Ascending aorta (tissue), 2 donors: ENCODE results near the gene INTS6L. TPM values are rescaled to one million over a fixed set of nuclear protein-coding genes. Genes with fewer than 3 reads are reported as not detected.

Experiments used
- DNase-seq, 2 donors: peaks; one replicate each; pipeline ENCODE4 v3.0.0-alpha.2; 2019; ENCODE audit warnings: low spot score in 2 of 2
- H3K27ac ChIP-seq, 2 donors: fragments of 200-600 bp; sonication (generic); one replicate each; pipeline ENCODE4 v1.5.1; 2016 to 2017; ENCODE audit warnings: mild to moderate bottlenecking in 1 of 2
- H3K27me3 ChIP-seq: fragments of 200-600 bp; sonication (generic); one replicate; pipeline ENCODE4 v1.5.1; 2017
- H3K36me3 ChIP-seq, 2 donors: fragments of 200-600 bp; sonication (generic); one replicate each; pipeline ENCODE4 v1.5.1; 2016
- H3K4me1 ChIP-seq, 2 donors: fragments of 200-600 bp; sonication (generic); one replicate each; pipeline ENCODE4 v1.5.1; 2016 to 2017; ENCODE audit warnings: mild to moderate bottlenecking in 1 of 2
- H3K4me3 ChIP-seq, 2 donors: fragments of 200-600 bp; sonication (generic); one replicate each; pipeline ENCODE4 v1.5.1; 2016 to 2017; ENCODE audit warnings: mild to moderate bottlenecking in 1 of 2
- H3K9me3 ChIP-seq, 2 donors: fragments of 200-600 bp; sonication (generic); one replicate each; pipeline ENCODE4 v1.5.1; 2016
- intact Hi-C: fragments of 100-400 bp; cut with DNase I; formaldehyde crosslinking; loops from one replicate; pipeline ENCODE4 v1.15.1; 2023
- total RNA-seq: library from RNA; depleted of rRNA; stranded (reverse); fragments of >200 nt; gene quantifications from one replicate; pipeline ENCODE4 v1.1.0, GENCODE V29; 2016
- TF ChIP-seq, protein P1 (sequence below), 3 experiments: fragments of 200-600 bp in 2 of 3; fragments of 450-650 bp in 1 of 3; sonication (generic) in 2 of 3; IDR thresholded peaks; one replicate each; pipeline ENCODE4 v1.5.1; 2016 to 2019; ENCODE audit warnings: antibody characterized with exemption in 3 of 3, mild to moderate bottlenecking in 1 of 3, moderate library complexity in 1 of 3

INTS6L gene, protein sequence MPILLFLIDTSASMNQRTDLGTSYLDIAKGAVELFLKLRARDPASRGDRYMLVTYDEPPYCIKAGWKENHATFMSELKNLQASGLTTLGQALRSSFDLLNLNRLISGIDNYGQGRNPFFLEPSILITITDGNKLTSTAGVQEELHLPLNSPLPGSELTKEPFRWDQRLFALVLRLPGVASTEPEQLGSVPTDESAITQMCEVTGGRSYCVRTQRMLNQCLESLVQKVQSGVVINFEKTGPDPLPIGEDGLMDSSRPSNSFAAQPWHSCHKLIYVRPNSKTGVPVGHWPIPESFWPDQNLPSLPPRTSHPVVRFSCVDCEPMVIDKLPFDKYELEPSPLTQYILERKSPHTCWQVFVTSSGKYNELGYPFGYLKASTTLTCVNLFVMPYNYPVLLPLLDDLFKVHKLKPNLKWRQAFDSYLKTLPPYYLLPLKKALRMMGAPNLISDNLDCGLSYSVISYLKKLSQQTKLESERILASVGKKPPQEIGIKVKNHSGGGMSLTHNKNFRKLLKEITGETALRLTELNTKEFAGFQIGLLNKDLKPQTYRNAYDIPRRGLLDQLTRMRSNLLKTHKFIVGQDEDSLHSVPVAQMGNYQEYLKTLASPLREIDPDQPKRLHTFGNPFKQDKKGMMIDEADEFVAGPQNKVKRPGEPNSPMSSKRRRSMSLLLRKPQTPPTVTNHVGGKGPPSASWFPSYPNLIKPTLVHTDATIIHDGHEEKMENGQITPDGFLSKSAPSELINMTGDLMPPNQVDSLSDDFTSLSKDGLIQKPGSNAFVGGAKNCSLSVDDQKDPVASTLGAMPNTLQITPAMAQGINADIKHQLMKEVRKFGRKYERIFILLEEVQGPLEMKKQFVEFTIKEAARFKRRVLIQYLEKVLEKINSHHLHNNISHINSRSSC
- 11.9 TPM for total RNA-seq

GRCh38 chrX:135520553-135521404 lies at the start of gene INTS6L:
Gene INTS6L, plus strand, starts transcription at chrX:135520660. Its CDS starts 333 bp downstream, at chrX:135520993.
- TF ChIP-seq, protein P1, sequence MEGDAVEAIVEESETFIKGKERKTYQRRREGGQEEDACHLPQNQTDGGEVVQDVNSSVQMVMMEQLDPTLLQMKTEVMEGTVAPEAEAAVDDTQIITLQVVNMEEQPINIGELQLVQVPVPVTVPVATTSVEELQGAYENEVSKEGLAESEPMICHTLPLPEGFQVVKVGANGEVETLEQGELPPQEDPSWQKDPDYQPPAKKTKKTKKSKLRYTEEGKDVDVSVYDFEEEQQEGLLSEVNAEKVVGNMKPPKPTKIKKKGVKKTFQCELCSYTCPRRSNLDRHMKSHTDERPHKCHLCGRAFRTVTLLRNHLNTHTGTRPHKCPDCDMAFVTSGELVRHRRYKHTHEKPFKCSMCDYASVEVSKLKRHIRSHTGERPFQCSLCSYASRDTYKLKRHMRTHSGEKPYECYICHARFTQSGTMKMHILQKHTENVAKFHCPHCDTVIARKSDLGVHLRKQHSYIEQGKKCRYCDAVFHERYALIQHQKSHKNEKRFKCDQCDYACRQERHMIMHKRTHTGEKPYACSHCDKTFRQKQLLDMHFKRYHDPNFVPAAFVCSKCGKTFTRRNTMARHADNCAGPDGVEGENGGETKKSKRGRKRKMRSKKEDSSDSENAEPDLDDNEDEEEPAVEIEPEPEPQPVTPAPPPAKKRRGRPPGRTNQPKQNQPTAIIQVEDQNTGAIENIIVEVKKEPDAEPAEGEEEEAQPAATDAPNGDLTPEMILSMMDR (IDR thresholded peaks at IDR 0.05) = no peak
- Histone ChIP-seq H3K27ac (peak within 1 kb of the TSS; percentile 94 to 97), H3K27me3 (no peaks in the 10 kb centered on the region), H3K9me3 (no peaks in the 10 kb centered on the region), H3K4me1 (no peaks in the 10 kb centered on the region), H3K4me3 (peak within 1 kb of the TSS; percentile 60 to 82), H3K36me3 (no peaks in the 10 kb centered on the region)
- DNase-seq = peak; percentile 59 to 92
- intact Hi-C loops = loop anchor here (1.0 to 5.0 kb wide), 2 partner anchors 453 to 468 kb away; partner anchors contain the start of genes MMGT1 and RTL8A

GRCh38 chrX:135476378-135476777 lies 44.1 kb upstream of the INTS6L start:
- H3K4me3 ChIP-seq = no peak overlapping the region
- TF ChIP-seq, protein P1 (IDR thresholded peaks at IDR 0.05) = no peak
- intact Hi-C loops = no loop called here

DNA sequence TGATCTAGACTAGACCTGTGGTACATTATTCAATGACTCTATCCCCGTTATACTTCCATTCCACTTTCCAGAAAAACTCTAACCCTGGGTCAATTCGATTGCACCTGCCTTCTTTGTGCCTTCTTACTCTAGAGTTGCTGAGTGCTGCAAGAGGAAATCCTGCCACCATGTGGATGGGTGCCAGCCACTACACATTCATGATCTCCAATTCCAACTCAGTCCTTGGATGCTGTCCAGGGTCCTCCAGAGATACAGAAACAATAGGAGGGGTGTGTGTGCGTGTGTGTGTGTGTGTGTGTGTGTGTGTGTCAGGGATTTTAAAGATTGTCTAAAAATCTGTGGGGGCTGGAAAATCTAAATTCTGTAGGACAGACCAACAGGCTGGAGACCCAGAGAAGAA lies 42.9 kb upstream of the INTS6L start:
- TF ChIP-seq, protein P1 (IDR thresholded peaks at IDR 0.05) = no peak
- intact Hi-C loops = no loop called here
- H3K27ac ChIP-seq = no peak overlapping the region
- no peak for DNase-seq
- H3K4me3 ChIP-seq = no peak overlapping the region
- H3K27me3 ChIP-seq = no peaks in the 10 kb centered on the region
- no peaks in the 10 kb centered on the region for H3K36me3 ChIP-seq
- H3K9me3 ChIP-seq = no peaks in the 10 kb centered on the region
- no peaks in the 10 kb centered on the region for H3K4me1 ChIP-seq

More at GRCh38 chrX:135476378-135476777, 44.1 kb upstream of the INTS6L start:
- no peak for DNase-seq
- H3K9me3 ChIP-seq = no peaks in the 10 kb centered on the region
- H3K27me3 ChIP-seq = no peaks in the 10 kb centered on the region
- H3K36me3 ChIP-seq = no peaks in the 10 kb centered on the region
- H3K4me1 ChIP-seq = no peaks in the 10 kb centered on the region
- H3K27ac ChIP-seq = no peak overlapping the region

DNA sequence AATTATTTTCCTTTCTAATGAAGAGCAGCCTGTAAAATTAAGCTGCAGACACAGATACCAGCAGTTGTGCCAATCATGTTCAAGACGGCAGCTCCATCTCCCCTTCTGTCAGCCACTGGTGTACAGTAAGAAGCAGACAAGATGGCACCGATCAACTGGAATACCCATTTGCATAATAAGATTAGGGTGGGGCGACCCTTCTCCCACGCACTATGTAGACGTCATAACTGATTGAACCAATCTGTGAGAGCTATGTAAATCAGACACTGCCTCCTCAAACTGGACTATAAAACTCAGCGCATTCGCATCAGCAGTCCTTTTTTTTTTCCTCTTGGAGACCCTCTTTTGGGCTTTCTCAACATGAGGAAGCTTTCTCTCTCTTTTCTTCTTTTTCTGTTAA lies 40.4 kb upstream of the INTS6L start:
- Histone ChIP-seq H3K36me3 (no peaks in the 10 kb centered on the region), H3K9me3 (no peaks in the 10 kb centered on the region), H3K27me3 (no peaks in the 10 kb centered on the region), H3K4me3 (no peak overlapping the region), H3K4me1 (no peaks in the 10 kb centered on the region), H3K27ac (no peak overlapping the region)
- no peak for DNase-seq
- TF ChIP-seq, protein P1 (IDR thresholded peaks at IDR 0.05) = no peak
- intact Hi-C loops = no loop called here

- Histone ChIP-seq H3K27ac (no peak overlapping the region), H3K27me3 (no peaks in the 10 kb centered on the region), H3K4me3 (no peak overlapping the region), H3K4me1 (no peaks in the 10 kb centered on the region), H3K36me3 (no peaks in the 10 kb centered on the region), H3K9me3 (no peaks in the 10 kb centered on the region)
- intact Hi-C loops = no loop called here
- DNase-seq = no peak
- TF ChIP-seq, protein P1 (IDR thresholded peaks at IDR 0.05) = no peak
Measured at GRCh38 chrX:135481696-135482179, 38.7 kb upstream of the INTS6L start.
